GM23338 (cell line): ENCODE measurements around the gene ZBTB3. TPM values are rescaled to one million over a fixed set of nuclear protein-coding genes. Genes with fewer than 3 reads are reported as not detected.

ENCODE experiments used
- ATAC-seq: fragments of 200-7000 bp; cut with Tn5 transposase; 3 replicates; pipeline ENCODE4 v1.9.1; 2020
- DNase-seq: peaks from one replicate; pipeline ENCODE4 v3.0.0-alpha.2; 2015; ENCODE audit warnings: low spot score
- H2AFZ ChIP-seq: fragments of 200-600 bp; sonication (generic); 2 replicates; pipeline ENCODE4 v1.8.0; 2016; ENCODE audit warnings: antibody characterized with exemption, mild to moderate bottlenecking, moderate library complexity
- H3F3A ChIP-seq: fragments of 200-600 bp; sonication (generic); replicated peaks from 2 replicates; pipeline ENCODE4 v1.8.0; 2017; ENCODE audit warnings: antibody characterized with exemption, mixed run types, low read depth
- H3K27ac ChIP-seq: fragments of 200-600 bp; sonication (generic); 2 replicates; pipeline ENCODE4 v1.6.1; 2016; ENCODE audit warnings: low read depth
- H3K27me3 ChIP-seq: fragments of 200-600 bp; sonication (generic); 2 replicates; pipeline ENCODE4 v1.8.0; 2016; ENCODE audit warnings: mild to moderate bottlenecking, mixed run types, moderate library complexity; ENCODE audit not compliant: insufficient read depth
- H3K36me3 ChIP-seq: fragments of 200-600 bp; sonication (generic); 2 replicates; pipeline ENCODE4 v1.8.0; 2016; ENCODE audit warnings: mild to moderate bottlenecking; ENCODE audit not compliant: insufficient read depth
- H3K4me1 ChIP-seq: fragments of 200-600 bp; sonication (generic); 2 replicates; pipeline ENCODE4 v1.8.0; 2016; ENCODE audit warnings: mild to moderate bottlenecking, moderate library complexity; ENCODE audit not compliant: insufficient read depth
- H3K4me2 ChIP-seq: fragments of 200-600 bp; sonication (generic); 2 replicates; pipeline ENCODE4 v1.7.1; 2017; ENCODE audit warnings: mixed run types
- H3K4me3 ChIP-seq: fragments of 200-600 bp; sonication (generic); 2 replicates; pipeline ENCODE4 v1.6.1; 2016; ENCODE audit warnings: mixed run types
- H3K79me2 ChIP-seq: fragments of 200-600 bp; sonication (generic); replicated peaks from 2 replicates; pipeline ENCODE4 v1.8.0; 2017; ENCODE audit warnings: mild to moderate bottlenecking; ENCODE audit not compliant: insufficient read depth
- H3K9me2 ChIP-seq: fragments of 200-600 bp; sonication (generic); 2 replicates; pipeline ENCODE4 v1.8.0; 2017; ENCODE audit not compliant: insufficient read depth
- H4K20me1 ChIP-seq: fragments of 200-600 bp; sonication (generic); replicated peaks from 2 replicates; pipeline ENCODE4 v1.8.0; 2017; ENCODE audit warnings: mild to moderate bottlenecking; ENCODE audit not compliant: insufficient read depth
- H3K27ac Mint-ChIP-seq: 2 replicates; pipeline ENCODE4 v1.8.0; 2020; ENCODE audit warnings: inconsistent platforms, mild to moderate bottlenecking, moderate library complexity, mixed read lengths
- H3K27me3 Mint-ChIP-seq: 3 replicates; pipeline ENCODE4 v1.8.0; 2022; ENCODE audit warnings: low read depth, mild to moderate bottlenecking, moderate library complexity, mixed read lengths, inconsistent platforms; ENCODE audit not compliant: insufficient read depth, poor library complexity
- H3K36me3 Mint-ChIP-seq: 3 replicates; pipeline ENCODE4 v1.8.0; 2021; ENCODE audit warnings: low read depth, mild to moderate bottlenecking, inconsistent platforms, moderate library complexity, mixed read lengths
- H3K4me1 Mint-ChIP-seq: 3 replicates; pipeline ENCODE4 v1.8.0; 2020; ENCODE audit warnings: mild to moderate bottlenecking, inconsistent platforms, mixed read lengths
- H3K4me3 Mint-ChIP-seq: 3 replicates; pipeline ENCODE4 v1.8.0; 2021; ENCODE audit warnings: moderate library complexity, mild to moderate bottlenecking, inconsistent platforms, mixed read lengths
- H3K9me3 Mint-ChIP-seq: 3 replicates; pipeline ENCODE4 v1.8.0; 2020; ENCODE audit warnings: moderate library complexity, mild to moderate bottlenecking, inconsistent platforms, mixed read lengths
- ETS1 ChIP-seq: IDR thresholded peaks from 2 replicates; pipeline ENCODE4 v1.6.1; 2016; ENCODE audit warnings: antibody characterized with exemption
- EZH2 ChIP-seq: fragments of 200-600 bp; sonication (generic); IDR thresholded peaks from one replicate; pipeline ENCODE4 v1.8.0; 2017; ENCODE audit warnings: antibody characterized with exemption, mild to moderate bottlenecking, low read depth; ENCODE audit not compliant: unreplicated experiment
- EZH2phosphoT487 ChIP-seq: fragments of 200-600 bp; sonication (generic); IDR thresholded peaks from one replicate; pipeline ENCODE4 v1.8.1; 2018; ENCODE audit warnings: antibody characterized with exemption; ENCODE audit not compliant: unreplicated experiment
- JUNB ChIP-seq: IDR thresholded peaks from one replicate; pipeline ENCODE4 v1.6.1; 2016; ENCODE audit warnings: antibody characterized with exemption; ENCODE audit not compliant: unreplicated experiment
- NANOG ChIP-seq: IDR thresholded peaks from 2 replicates; pipeline ENCODE4 v1.6.1; 2016; ENCODE audit warnings: antibody characterized with exemption, borderline replicate concordance
- POLR2AphosphoS5 ChIP-seq: IDR thresholded peaks from 2 replicates; pipeline ENCODE4 v1.6.1; 2016; ENCODE audit warnings: antibody characterized with exemption, low read depth
- REST ChIP-seq: IDR thresholded peaks from one replicate; pipeline ENCODE4 v1.6.1; 2018; ENCODE audit warnings: antibody characterized with exemption; ENCODE audit not compliant: unreplicated experiment
- STAT1 ChIP-seq: IDR thresholded peaks from one replicate; pipeline ENCODE4 v1.6.1; 2016; ENCODE audit warnings: antibody characterized with exemption; ENCODE audit not compliant: unreplicated experiment
- ZNF331 ChIP-seq: fragments of 250-450 bp; sonication (Bioruptor Pico); IDR thresholded peaks from 2 replicates; pipeline ENCODE4 v1.5.0; 2020; ENCODE audit warnings: low read depth, mild to moderate bottlenecking, moderate library complexity
- ZNF462 ChIP-seq: fragments of 250-450 bp; sonication (Bioruptor Pico); IDR thresholded peaks from 2 replicates; pipeline ENCODE4 v1.5.0; 2020; ENCODE audit warnings: mild to moderate bottlenecking, moderate library complexity
- polyA plus RNA-seq: library from polyadenylated mRNA; unstranded; fragments of >200 nt; fragmentation: Nextera tagmentation; extraction: Ambion mirVana; gene quantifications from 2 replicates; pipeline ENCODE4 v1.2.1, GENCODE V29; 2016
- total RNA-seq: library from RNA; depleted of rRNA; stranded (reverse); fragments of >200 nt; shearing (Covaris generic); gene quantifications from 2 replicates; pipeline ENCODE4 v1.2.3, GENCODE V29; 2014

The ZBTB3 gene
- total and polyA plus RNA-seq, 2 experiments from 2014 or later = 47.8 to 82.6 TPM

GRCh38 chr11:62725646-62726045 is 28.3 kb downstream of the ZBTB3 start (continued):
- TF ChIP-seq JUNB = no peak
- no peak for TF ChIP-seq ZNF331

GRCh38 chr11:62724171-62724570 is 29.8 kb downstream of the ZBTB3 start:
- Mint-ChIP-seq H3K27ac (no peak overlapping the region), H3K27me3 (peaks cover 14% of the 10 kb centered on the region), H3K4me1 (peaks cover 21% of the 10 kb centered on the region), H3K36me3 (peaks cover 69% of the 10 kb centered on the region), H3K9me3 (no peaks in the 10 kb centered on the region), H3K4me3 (peak overlapping the region; percentile 98)
- H3F3A ChIP-seq = peaks cover 61% of the 10 kb centered on the region
- no peaks in the 10 kb centered on the region for H3K27me3 ChIP-seq
- DNase-seq (no peak), ATAC-seq (no peak)
- H2AFZ ChIP-seq = no peak overlapping the region
- H3K9me2 ChIP-seq = no peaks in the 10 kb centered on the region
- no peak for TF ChIP-seq ZNF462 (CRISPR knock-in tag)
- no peak for TF ChIP-seq NANOG
- TF ChIP-seq STAT1 = no peak
- TF ChIP-seq REST = no peak
- no peak for TF ChIP-seq EZH2phosphoT487
- TF ChIP-seq EZH2 = no peak
- TF ChIP-seq POLR2AphosphoS5 = no peak
- TF ChIP-seq ETS1 = no peak
- H3K27ac ChIP-seq = no peak overlapping the region
- peaks cover 16% of the 10 kb centered on the region for H3K4me1 ChIP-seq
- peak overlapping the region; percentile 98; the same call in 1 of the 2 replicates for H3K4me2 ChIP-seq
- H3K36me3 ChIP-seq = peaks cover 56% of the 10 kb centered on the region
- peaks cover 47% of the 10 kb centered on the region for H4K20me1 ChIP-seq
- H3K79me2 ChIP-seq = peaks cover 69% of the 10 kb centered on the region
- peak overlapping the region; percentile 59; the same call in 1 of the 2 replicates for H3K4me3 ChIP-seq
